Activated naive CD4-positive, alpha-beta T cell treated with Interleukin-2 at 50 U/mL for 16 hours (primary cell): ENCODE measurements around the gene C9orf72.
A peak's percentile ranks its signal among the peaks of the same experiment; 100 is the strongest.

Experiments used
- DNase-seq: peaks from one replicate; pipeline ENCODE4 v3.0.0-alpha.2; 2020

The C9orf72 gene

GRCh38 chr9:27573634-27574590 is 631 bp upstream of the C9orf72 start:
- DNase-seq: peak; percentile 95

- DNase-seq: no peak
These were observed 739 bp downstream of the C9orf72 start for GRCh38 chr9:27572566-27572917.

- DNase-seq: no peak
These were observed 1.2 kb downstream of the C9orf72 start for GRCh38 chr9:27572061-27572460.

- DNase-seq: no peak
These were observed 2.3 kb downstream of the C9orf72 start for GRCh38 chr9:27571011-27571410.

- DNase-seq: no peak
These were observed 3.9 kb downstream of the C9orf72 start for GRCh38 chr9:27569406-27569805.

GRCh38 chr9:27566118-27566517 is 7.2 kb downstream of the C9orf72 start:
- DNase-seq: no peak

GRCh38 chr9:27565696-27566095 is 7.6 kb downstream of the C9orf72 start:
- DNase-seq: no peak

- DNase-seq: no peak
These were observed 8.6 kb downstream of the C9orf72 start for GRCh38 chr9:27564670-27565069.

- no peak for DNase-seq
These were observed 9.4 kb downstream of the C9orf72 start for GRCh38 chr9:27563738-27564430.

- no peak for DNase-seq
These were observed 11.6 kb downstream of the C9orf72 start for GRCh38 chr9:27561685-27562084.

GRCh38 chr9:27560457-27560856 is 12.8 kb downstream of the C9orf72 start:
- no peak for DNase-seq

- no peak for DNase-seq
These were observed 15.0 kb downstream of the C9orf72 start for GRCh38 chr9:27558307-27558706.

- DNase-seq: no peak
These were observed 16.8 kb downstream of the C9orf72 start for GRCh38 chr9:27556470-27556869.

GRCh38 chr9:27554712-27555111 is 18.6 kb downstream of the C9orf72 start:
- DNase-seq: no peak

GRCh38 chr9:27549196-27549755 is 24.0 kb downstream of the C9orf72 start:
- DNase-seq: no peak

GRCh38 chr9:27548055-27548741 is 25.1 kb downstream of the C9orf72 start:
- no peak for DNase-seq

- no peak for DNase-seq
These were observed 27.8 kb downstream of the C9orf72 start for GRCh38 chr9:27545471-27545870.

- no peak for DNase-seq
These were observed 30.8 kb downstream of the C9orf72 start for GRCh38 chr9:27542508-27542907.

- DNase-seq: no peak
These were observed 31.5 kb downstream of the C9orf72 start for GRCh38 chr9:27541740-27542139.

- DNase-seq: no peak
These were observed 32.8 kb downstream of the C9orf72 start for GRCh38 chr9:27540502-27540901.

GRCh38 chr9:27539479-27540441 is 33.5 kb downstream of the C9orf72 start:
- DNase-seq: no peak

GRCh38 chr9:27538647-27539046 is 34.6 kb downstream of the C9orf72 start:
- DNase-seq: no peak
